Hepatocyte (in vitro differentiated cells): Measurements from ENCODE around the gene KRT86.

Experiments used
- CTCF ChIP-seq: fragments of 200-600 bp; sonication (generic); IDR thresholded peaks from 2 replicates; pipeline ENCODE4 v1.5.1; 2016; ENCODE audit warnings: antibody characterized with exemption, mild to moderate bottlenecking; ENCODE audit not compliant: poor library complexity
- EZH2 ChIP-seq: fragments of 200-600 bp; sonication (generic); IDR thresholded peaks from 2 replicates; pipeline ENCODE4 v1.6.1; 2016; ENCODE audit warnings: antibody characterized with exemption, mild to moderate bottlenecking, borderline replicate concordance

GRCh38 chr12:52260361-52261207 is 13.9 kb upstream of the KRT86 start:
- no peak for TF ChIP-seq CTCF
- TF ChIP-seq EZH2 = no peak
